Stimulated activated CD8-positive, alpha-beta memory T cell treated with anti-CD3 and anti-CD28 coated beads, Interleukin-2, amount 100 ng/mL, for 48 hours (primary cell): ENCODE results near the gene OR2L3.
"Not testable (repeated sequence)": the region's sequence is repeated elsewhere in the genome, so short reads cannot be mapped to it uniquely, and the experiment has no call there.

Source experiments
- DNase-seq, 2 donors: peaks; one replicate each; pipeline ENCODE4 v3.0.0-alpha.2; 2020; ENCODE audit warnings: low read depth in 2 of 2

OR2L3 gene, protein sequence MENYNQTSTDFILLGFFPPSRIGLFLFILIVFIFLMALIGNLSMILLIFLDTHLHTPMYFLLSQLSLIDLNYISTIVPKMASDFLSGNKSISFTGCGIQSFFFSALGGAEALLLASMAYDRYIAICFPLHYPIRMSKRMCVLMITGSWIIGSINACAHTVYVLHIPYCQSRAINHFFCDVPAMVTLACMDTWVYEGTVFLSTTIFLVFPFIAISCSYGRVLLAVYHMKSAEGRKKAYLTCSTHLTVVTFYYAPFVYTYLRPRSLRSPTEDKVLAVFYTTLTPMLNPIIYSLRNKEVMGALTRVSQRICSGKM

DNA sequence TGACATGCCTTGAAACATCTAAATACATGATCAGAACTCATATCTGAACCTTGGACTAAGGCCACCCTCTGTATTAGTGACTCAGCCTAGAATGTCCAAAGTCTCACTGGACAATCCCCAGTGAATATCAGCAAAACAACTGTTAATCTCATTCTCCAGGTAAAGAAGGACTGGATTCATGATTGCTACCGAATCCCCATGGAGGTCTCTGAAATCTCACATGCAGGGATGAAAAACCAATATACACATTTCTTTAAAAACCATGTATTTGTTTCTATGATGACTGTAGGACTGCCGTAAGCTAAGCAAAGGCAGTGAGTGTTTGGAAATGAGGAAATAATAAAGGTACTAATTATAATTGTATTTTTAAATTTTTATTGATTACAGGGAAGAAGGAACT, at the start of gene OR2L3:
OR2L3 (plus strand) TSS at position 301 of the 400 bp plus-strand sequence. CDS start 13,846 bp downstream, outside the sequence.
- DNase-seq: no peak

DNA sequence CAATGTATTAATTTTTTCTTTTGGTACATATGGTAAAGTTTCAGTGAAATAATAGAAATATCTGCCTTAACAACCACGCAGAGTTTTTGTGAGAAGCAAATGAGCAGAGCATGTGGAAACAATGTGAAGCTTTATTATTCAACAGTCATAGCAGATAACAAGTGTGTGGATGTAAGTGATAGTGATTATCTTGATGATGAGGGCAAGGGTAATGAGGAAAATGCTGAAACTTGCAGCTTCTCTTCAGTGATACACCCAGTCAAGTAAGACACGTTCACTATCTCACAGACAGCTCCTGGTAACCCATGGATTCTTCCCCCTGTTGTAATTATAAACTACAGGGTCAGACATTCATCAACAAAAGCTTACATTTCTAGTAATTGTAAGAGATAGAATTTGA, 47.8 kb upstream of the OR2L3 start:
- no peak for DNase-seq

DNA sequence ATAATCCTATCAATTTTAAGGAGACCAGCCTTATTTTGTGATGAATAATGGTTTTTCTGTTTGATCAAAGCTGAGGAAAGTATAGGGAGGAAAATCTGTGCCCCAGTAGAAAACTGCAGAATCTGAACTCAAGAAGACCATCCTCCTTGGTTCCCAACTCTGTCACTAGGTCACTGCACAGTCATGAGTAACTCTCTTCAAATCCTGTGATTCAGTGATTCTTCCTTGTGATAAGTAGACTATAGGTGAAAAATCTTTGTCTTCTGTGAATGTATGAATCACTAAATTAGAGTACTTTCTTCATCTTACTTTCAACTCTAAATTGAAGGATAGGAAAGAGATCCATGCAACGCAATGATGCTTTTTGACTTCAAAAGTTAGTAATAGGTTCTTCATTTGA, 46.5 kb upstream of the OR2L3 start:
- no peak for DNase-seq

DNA sequence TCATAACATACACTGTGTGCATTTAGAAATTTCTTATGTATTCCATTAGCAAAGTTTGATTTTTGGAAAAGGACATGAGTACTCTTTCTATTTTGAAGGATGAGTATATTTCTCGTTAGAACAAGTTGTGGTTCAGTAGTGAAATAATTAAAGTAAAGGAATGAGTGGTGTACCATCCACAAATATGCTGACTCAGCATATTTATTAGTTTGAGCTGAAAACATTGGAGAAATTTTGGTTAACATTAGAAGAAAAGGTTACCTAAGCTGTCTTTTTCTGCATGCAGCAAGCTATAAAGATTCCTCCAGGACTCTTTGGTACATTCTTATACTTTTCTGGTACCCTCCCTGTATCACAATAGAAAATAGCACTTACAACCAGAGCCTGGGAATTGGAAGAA, 38.9 kb upstream of the OR2L3 start:
- DNase-seq: no peak

DNA sequence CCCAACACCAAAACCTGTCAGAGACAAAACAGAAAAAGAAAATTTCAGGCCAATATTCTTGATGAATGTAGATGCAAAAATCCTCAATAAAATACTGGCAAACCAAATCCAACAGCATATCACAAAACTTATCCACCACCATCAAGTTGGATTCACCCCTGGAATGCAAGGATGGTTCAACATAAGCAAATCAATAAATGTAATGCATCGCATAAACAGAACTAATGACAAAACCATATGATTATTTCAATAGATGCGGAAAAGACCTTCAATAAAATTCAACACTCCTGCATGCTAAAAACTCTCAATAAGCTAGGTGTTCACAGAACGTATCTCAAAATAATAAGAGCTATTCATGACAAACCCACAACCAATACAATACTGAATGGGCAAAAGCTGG, 37.0 kb upstream of the OR2L3 start:
- no peak for DNase-seq

DNA sequence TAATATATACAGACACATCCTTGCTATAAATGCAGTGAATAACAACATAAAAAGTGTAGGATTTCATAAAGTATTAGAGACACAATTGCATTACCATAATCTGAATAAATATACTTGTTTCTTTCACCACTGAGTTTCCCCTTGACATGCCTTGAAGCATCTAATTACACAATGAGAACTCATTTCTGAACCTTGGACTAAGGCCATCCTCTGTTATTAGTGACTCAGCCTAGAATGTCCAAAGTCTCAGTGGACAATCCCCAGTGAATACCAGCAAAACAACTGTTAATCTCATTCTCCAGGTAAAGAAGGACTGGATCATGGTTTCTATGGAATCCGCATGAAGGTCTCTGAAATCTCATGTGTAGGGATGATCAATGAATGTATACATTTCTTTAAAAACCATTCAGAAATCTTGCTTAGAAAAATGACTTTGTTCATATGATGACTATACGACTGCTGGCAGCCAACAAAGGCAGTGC, 33.4 kb upstream of the OR2L3 start, which contains the start of gene OR2L5:
OR2L5 (plus strand) TSS at position 432 of the 482 bp plus-strand sequence. CDS start 8,288 bp downstream, outside the sequence.
- no peak for DNase-seq

DNA sequence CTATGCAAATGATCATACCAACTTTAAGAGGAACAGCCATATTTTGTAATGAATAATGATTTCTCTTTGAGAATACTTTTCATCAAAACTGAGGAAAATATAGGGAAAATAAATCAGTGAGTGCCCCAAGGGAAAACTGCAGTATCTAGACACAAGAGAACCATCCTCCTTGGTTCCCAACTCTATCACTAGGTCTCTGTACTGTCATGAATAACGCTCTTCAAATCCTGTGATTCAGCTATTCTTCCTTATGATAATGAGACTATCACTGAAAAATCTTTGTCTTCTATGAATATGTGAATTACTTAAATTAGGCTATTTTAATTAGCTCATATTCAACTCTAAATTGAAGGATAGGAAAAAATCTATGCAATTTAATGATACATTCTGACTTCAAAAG, 30.8 kb upstream of the OR2L3 start:
- DNase-seq: no peak

DNA sequence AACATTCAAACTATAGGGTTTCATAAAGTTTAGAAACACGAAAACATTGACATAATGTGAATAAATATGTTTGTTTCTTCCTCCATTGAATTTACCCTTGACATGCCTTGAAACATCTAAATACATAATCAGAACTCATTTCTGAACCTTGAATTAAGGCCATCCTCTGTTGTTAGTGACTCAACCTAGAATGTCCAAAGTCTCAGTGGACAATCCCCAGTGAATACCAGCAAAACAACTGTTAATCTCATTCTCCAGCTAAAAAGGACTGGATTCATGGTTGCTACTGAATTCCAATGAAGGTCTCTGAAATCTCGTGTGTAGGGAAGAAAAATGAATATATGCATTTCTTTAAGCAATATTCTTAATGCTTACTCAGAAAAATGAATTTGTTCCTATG, 16.9 kb upstream of the OR2L3 start, which contains the start of gene OR2L2:
OR2L2 (plus strand) TSS at position 301 of the 400 bp plus-strand sequence. CDS start 8,198 bp downstream, outside the sequence.
- DNase-seq: no peak

DNA sequence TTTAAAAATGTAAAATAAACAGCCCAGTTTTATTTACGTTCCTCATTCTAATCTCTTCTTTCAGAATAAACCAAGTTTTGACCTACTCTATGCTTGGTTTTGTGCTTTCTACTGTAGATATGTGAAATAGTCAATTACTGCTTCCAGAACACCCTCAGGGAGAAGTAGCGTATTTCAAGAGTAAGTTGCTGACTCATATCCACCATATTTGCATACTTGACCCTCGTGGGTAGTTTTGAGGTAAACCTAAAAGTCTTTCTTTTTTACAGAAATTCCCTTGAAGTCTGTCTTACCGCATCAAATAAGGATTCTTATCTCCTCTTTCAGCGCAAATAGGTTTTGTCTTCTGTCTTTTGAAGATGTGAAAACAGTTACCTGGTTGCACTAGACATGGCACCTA, 1.4 kb upstream of the OR2L3 start:
- DNase-seq: no peak

DNA sequence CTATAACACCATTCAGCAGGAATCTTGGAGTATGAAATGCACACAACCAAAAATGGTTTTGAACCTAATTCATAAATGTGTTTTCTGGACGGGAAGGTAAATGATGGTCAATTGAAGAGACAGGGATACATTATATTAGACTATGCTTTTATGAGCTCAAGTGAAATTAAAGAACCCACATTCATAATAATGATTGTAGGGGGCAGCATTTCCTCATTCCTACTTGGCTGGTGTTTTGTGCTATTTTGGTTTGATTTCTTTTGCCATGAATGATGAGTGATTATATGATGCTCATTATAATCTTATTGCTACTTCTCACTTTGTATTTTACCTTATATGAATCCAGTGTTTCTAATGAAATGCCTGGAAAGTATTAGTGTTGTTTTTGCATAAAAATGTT, 372 bp downstream of the OR2L3 start:
- DNase-seq: no peak

DNA sequence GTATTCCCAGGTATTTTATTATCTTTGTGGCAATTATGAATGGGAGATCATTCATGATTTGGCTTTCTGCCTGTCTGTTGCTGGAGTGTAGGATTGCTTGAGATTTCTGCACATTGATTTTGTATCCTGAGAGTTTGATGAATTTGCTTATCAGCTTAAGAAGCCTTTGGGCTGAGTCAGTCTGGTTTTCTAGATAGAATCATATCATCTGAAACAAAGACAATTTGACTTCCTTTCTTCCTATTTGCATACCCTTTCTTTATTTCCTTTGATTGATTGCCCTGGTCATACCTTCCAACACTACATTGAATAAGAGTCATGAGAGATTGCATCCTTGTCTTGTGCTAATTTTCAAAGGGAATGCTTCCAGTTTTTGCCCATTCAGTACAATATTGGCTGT, 8.0 kb downstream of the OR2L3 start:
- no peak for DNase-seq

DNA sequence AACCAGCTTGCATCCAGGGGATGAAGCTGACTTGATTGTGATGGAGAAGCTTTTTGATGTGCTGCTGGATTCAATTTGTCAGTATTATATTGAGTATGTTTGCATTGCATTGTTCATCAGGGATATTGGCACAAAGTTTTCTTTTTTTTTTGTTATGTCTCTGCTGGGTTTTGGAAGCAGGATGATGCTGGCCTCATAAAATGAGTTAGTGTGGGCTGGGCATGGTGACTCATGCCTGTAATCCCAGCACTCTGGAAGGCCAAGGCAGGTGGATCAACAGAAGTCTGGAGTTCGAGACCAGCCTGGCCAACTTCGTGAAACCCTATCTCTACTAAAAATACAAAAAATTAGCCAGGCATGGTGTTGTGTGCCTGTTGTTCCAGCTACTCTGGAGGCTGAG, 8.6 kb downstream of the OR2L3 start:
- no peak for DNase-seq

DNA sequence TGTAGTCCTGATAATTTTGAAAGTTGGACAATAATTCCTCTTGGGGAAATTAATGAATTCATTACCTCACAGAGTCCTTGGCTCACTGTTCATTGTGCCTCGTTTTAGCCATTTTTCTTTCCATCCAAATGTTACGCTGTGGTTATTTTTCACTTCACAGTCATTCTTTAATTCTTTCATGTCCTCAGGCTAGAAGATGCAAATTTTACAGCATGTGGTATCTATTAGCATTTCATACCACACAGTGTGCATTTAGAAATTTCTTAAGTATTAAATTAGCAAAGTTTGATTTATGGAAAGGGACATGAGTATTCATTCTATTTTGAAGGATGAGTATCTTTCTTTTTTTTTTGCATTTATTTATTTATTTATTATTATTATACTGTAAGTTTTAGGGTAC, 18.4 kb downstream of the OR2L3 start:
- no peak for DNase-seq

DNA sequence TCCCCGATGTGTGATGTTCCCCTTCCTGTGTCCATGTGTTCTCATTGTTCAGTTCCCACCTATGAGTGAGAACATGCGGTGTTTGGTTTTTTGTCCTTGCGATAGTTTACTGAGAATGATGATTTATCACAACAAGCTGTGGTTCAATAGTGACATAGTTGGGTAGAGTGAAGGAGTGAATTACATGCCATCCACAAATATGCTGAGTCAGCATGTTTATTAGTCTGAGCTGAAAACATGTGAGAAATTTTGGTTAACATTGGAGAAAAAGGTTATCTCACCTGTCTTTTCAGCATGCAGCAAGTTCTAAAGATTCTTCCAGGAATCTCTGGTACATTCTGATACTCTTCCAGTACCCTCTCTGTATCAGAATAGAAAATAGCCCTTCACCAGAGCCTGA, 19.0 kb downstream of the OR2L3 start:
- no peak for DNase-seq

DNA sequence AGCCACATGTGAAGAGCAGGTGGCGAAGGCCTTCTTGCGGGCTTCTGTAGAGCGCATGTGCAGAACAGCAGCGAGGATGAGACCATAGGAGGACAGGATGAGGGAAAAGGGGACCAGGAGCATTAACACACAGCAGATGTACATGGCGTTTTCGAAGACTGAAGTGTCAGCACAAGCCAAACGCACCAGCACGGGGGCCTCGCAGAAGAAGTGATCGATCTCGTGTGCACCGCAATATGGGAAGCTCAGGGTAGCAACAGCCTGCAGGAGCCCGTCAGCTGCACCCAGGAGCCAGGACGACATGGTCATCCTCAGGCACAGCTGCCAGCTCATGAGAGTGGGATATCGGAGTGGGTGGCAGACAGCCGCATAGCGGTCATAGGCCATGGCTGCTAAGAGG, 37.2 kb downstream of the OR2L3 start:
- DNase-seq: not testable (repeated sequence)

DNA sequence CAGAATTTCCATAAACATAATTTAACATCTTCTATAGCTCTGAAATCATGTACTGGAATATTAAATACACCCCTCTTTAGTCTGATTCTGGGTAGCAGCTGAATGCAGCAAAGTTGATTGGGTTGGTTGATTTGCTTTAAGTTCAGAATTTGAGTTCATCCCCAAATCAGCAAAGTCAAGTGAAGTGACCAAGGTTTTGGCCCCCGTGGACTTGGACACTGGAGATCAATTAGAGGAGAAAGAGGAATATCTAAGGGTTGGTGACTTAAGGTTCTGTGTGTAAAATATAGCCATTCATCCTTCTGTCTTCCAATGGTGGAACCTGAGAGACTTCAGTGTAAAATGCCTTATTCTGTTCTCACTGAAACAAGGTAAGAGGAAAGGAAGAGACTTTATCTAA, 48.2 kb downstream of the OR2L3 start, which contains the start of gene OR2L13:
OR2L13 (plus strand) TSS at position 301 of the 400 bp plus-strand sequence. CDS start 4,192 bp downstream, outside the sequence.
- DNase-seq: no peak

DNA sequence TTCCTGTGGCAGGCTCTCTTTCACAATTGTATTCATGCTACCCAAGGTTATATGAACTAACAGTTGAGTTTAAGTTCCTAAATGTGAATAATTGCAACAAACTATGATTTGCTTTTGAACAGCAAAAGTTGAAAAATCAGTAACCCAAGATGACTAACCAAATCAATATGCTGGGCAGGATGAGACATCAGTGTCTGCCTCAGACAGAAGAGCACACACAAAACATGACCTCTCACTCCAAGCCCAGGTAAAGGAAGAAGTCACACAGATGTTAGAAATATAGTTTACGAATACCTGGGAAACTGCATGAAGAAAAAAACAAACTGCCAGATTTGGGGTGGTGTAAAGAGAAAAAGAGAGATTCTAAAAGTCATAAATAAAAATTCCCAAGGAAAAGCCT, 51.9 kb downstream of the OR2L3 start:
- DNase-seq: no peak

DNA sequence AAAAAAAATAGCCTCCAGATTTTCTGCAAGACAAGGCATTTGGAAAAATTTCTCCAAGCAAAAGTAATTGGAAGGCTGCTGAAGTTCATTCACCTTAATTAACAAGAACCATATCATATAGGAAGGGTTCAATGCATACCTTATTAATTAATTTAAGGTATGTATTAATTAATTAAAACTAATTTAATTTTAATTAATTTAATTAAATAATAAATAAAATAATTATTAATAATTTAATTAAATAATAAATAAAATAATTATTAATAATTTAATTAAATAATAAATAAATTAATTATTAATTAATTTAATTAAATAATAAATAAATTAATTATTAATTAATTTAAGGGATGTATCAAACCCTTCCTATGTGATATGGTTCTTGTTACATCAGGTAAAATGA, 56.2 kb downstream of the OR2L3 start:
- no peak for DNase-seq

DNA sequence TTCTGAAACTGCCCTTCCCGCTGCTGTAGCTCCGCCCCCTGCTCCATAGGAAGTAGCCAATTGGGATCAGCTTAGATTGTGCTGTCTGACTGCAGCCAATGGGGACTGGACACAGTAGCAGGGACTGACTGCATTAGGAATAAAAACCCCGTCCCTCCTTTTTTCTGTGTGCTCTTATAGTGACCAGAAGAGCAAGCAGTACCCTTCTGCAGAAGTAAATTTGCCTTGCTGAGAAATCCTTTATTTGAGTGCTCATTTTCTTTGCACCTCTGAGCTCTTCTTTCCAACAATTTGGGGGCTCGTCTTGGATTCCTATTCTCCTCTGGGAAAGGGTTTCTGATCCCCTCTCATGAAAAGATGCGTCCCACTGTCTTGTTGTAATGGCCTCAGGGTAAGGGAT, 64.5 kb downstream of the OR2L3 start:
- no peak for DNase-seq
